ENCODE measurements around the gene COG4.

DNA sequence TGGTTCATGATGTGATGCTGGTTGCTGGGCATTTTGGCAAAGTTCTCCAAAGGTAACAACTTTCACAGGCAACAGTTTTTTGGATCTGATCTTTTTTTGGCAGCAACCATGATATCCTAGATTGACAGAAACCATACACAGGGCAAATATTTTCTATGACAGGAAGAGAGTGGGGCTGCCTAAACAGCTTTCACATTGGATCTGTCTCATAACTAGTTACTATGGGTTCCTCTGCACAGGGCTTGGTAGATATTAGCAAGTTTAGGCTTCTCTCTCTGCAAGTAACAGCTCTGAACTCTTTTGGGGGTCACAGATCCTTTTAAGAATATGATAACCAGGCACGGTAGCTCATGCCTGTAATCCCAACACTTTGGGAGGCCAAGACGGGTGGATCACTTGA lies 28.6 kb downstream of the COG4 start:
- TF ChIP-seq POLR2A (IDR thresholded peaks at IDR 0.05; ENCODE audit: low read depth, low read length), result no peak
- no peak for TF ChIP-seq POLR2AphosphoS5 (IDR thresholded peaks at IDR 0.05; ENCODE audit: low read depth, low read length)
